Measurements from ENCODE around the gene LCE4A. TPM values are rescaled to one million over a fixed set of nuclear protein-coding genes. Genes with fewer than 3 reads are reported as not detected.

The LCE4A gene
- total RNA-seq, 1 experiment from 2014 or later, result not detected

GRCh38 chr1:152756872-152757271 lies 48.9 kb downstream of the LCE4A start:
- Mint-ChIP-seq H3K4me3 (no peak overlapping the region), H3K36me3 (peaks cover 87% of the 10 kb centered on the region), H3K9me3 (peaks cover 97% of the 10 kb centered on the region), H3K4me1 (no peaks in the 10 kb centered on the region), H3K27ac (no peak overlapping the region), H3K27me3 (ENCODE audit: low read depth) (peaks cover 20% of the 10 kb centered on the region)
- TF ChIP-seq FOXJ3 (CRISPR knock-in tag; IDR thresholded peaks at IDR 0.05; ENCODE audit: borderline replicate concordance) (no peak), ZBTB21 (CRISPR knock-in tag; IDR thresholded peaks at IDR 0.05; ENCODE audit: borderline replicate concordance) (no peak), MLX (CRISPR knock-in tag; IDR thresholded peaks at IDR 0.05) (no peak), NFE2L1 (CRISPR knock-in tag; IDR thresholded peaks at IDR 0.05) (no peak), HMGA2 (CRISPR knock-in tag; IDR thresholded peaks at IDR 0.05) (no peak), ZNF138 (CRISPR knock-in tag; conservative IDR thresholded peaks at IDR 0.05) (no peak), ZNF263 (CRISPR knock-in tag; IDR thresholded peaks at IDR 0.05; ENCODE audit: low read depth) (no peak), CREB1 (CRISPR knock-in tag; IDR thresholded peaks at IDR 0.05) (no peak), ZNF425 (CRISPR knock-in tag; conservative IDR thresholded peaks at IDR 0.05) (no peak), ATF1 (CRISPR knock-in tag; IDR thresholded peaks at IDR 0.05) (no peak), PRDM15 (CRISPR knock-in tag; IDR thresholded peaks at IDR 0.05) (no peak), E2F1 (CRISPR knock-in tag; IDR thresholded peaks at IDR 0.05) (no peak), ZMAT4 (CRISPR knock-in tag; IDR thresholded peaks at IDR 0.05) (no peak), NFYB (CRISPR knock-in tag; conservative IDR thresholded peaks at IDR 0.05; ENCODE audit: low read depth) (no peak), GTF2I (CRISPR knock-in tag; conservative IDR thresholded peaks at IDR 0.05) (no peak), ZNF423 (CRISPR knock-in tag; IDR thresholded peaks at IDR 0.05) (no peak), ATF3 (CRISPR knock-in tag; conservative IDR thresholded peaks at IDR 0.05) (no peak)
- ATAC-seq (no peak), DNase-seq (ENCODE audit: low spot score) (no peak)
- ChIA-PET CTCF (no interaction called here), POLR2A (no interaction called here)

- Mint-ChIP-seq H3K4me1 (no peaks in the 10 kb centered on the region), H3K27ac (no peak within 1 kb of the TSS), H3K4me3 (no peak within 1 kb of the TSS), H3K27me3 (ENCODE audit: low read depth) (peaks cover 20% of the 10 kb centered on the region), H3K9me3 (peaks cover 97% of the 10 kb centered on the region), H3K36me3 (peaks cover 88% of the 10 kb centered on the region)
- no peak for DNase-seq (ENCODE audit: low spot score)
- ChIA-PET CTCF (no interaction called here), POLR2A (no interaction called here)
- ATAC-seq, result no peak
- no peak for TF ChIP-seq GRHL2 (CRISPR knock-in tag; IDR thresholded peaks at IDR 0.05; ENCODE audit: insufficient replicate concordance, severe bottlenecking)
Measured at GRCh38 chr1:152757747-152758146, 49.8 kb downstream of the LCE4A start, which contains the start of gene KPRP. Gene KPRP (plus strand): TSS chr1:152758025. CDS start chr1:152759589, 1,564 bp downstream.

All from WTC11 (cell line).